H9 (cell line): ENCODE measurements around the gene SYT17. TPM values are rescaled to one million over a fixed set of nuclear protein-coding genes. Genes with fewer than 3 reads are reported as not detected.

Experiments used
- DNase-seq: peaks from one replicate; pipeline ENCODE4 v3.0.0-alpha.2; 2017
- H2AFZ ChIP-seq: one replicate; pipeline ENCODE4 v1.6.1; 2013; ENCODE audit warnings: mild to moderate bottlenecking, low read length, control low read depth, moderate library complexity
- H2AK5ac ChIP-seq: 2 replicates; pipeline ENCODE4 v1.6.1; 2013; ENCODE audit warnings: low read length, control low read depth, mixed read lengths; ENCODE audit not compliant: insufficient read length
- H2BK120ac ChIP-seq: one replicate; pipeline ENCODE4 v1.6.1; 2013; ENCODE audit warnings: low read depth, mild to moderate bottlenecking, low read length, control low read depth, inconsistent platforms; ENCODE audit not compliant: poor library complexity, severe bottlenecking
- H2BK12ac ChIP-seq: 2 replicates; pipeline ENCODE4 v1.6.1; 2013; ENCODE audit warnings: low read length, control low read depth, mixed read lengths, low read depth; ENCODE audit not compliant: insufficient read length
- H2BK15ac ChIP-seq: 2 replicates; pipeline ENCODE4 v1.6.1; 2013; ENCODE audit warnings: low read depth, low read length, control low read depth
- H2BK20ac ChIP-seq: one replicate; pipeline ENCODE4 v1.6.1; 2013; ENCODE audit warnings: low read depth, mild to moderate bottlenecking, low read length, control low read depth, inconsistent platforms; ENCODE audit not compliant: poor library complexity, severe bottlenecking
- H2BK5ac ChIP-seq: 2 replicates; pipeline ENCODE4 v1.6.1; 2013; ENCODE audit warnings: low read length, control low read depth, mixed read lengths; ENCODE audit not compliant: insufficient read length
- H3K14ac ChIP-seq: 2 replicates; pipeline ENCODE4 v1.6.1; 2013; ENCODE audit warnings: low read length, control low read depth; ENCODE audit not compliant: insufficient read depth
- H3K18ac ChIP-seq: 2 replicates; pipeline ENCODE4 v1.6.1; 2013; ENCODE audit warnings: low read depth, mild to moderate bottlenecking, mixed read lengths, low read length, control low read depth; ENCODE audit not compliant: insufficient read length
- H3K23ac ChIP-seq: 2 replicates; pipeline ENCODE4 v1.6.1; 2013; ENCODE audit warnings: low read length, control low read depth, mixed read lengths, low read depth; ENCODE audit not compliant: insufficient read length
- H3K23me2 ChIP-seq: 2 replicates; pipeline ENCODE4 v1.6.1; 2013; ENCODE audit warnings: low read depth, mild to moderate bottlenecking, mixed read lengths, low read length, control low read depth; ENCODE audit not compliant: insufficient read length, poor library complexity, severe bottlenecking
- H3K27ac ChIP-seq: 2 replicates; pipeline ENCODE4 v1.5.1; 2013; ENCODE audit warnings: low read length, control low read depth, mixed read lengths, low read depth; ENCODE audit not compliant: insufficient read length
- H3K27me3 ChIP-seq: 2 replicates; pipeline ENCODE4 v1.6.1; 2013; ENCODE audit warnings: low read length, control low read depth, inconsistent platforms; ENCODE audit not compliant: insufficient read depth
- H3K4ac ChIP-seq: 2 replicates; pipeline ENCODE4 v1.6.1; 2013; ENCODE audit warnings: low read depth, mild to moderate bottlenecking, control low read depth, inconsistent platforms, low read length, moderate library complexity
- H3K4me1 ChIP-seq: 2 replicates; pipeline ENCODE4 v1.6.1; 2013; ENCODE audit warnings: low read length, control low read depth, inconsistent platforms; ENCODE audit not compliant: insufficient read depth
- H3K4me2 ChIP-seq: 2 replicates; pipeline ENCODE4 v1.6.1; 2013; ENCODE audit warnings: low read length, control low read depth, mixed read lengths; ENCODE audit not compliant: insufficient read length, insufficient read depth
- H3K56ac ChIP-seq: 2 replicates; pipeline ENCODE4 v1.6.1; 2013; ENCODE audit warnings: low read depth, mild to moderate bottlenecking, mixed read lengths, low read length, control low read depth; ENCODE audit not compliant: insufficient read length
- H3K79me1 ChIP-seq: 2 replicates; pipeline ENCODE4 v1.6.1; 2013; ENCODE audit warnings: low read depth, mild to moderate bottlenecking, moderate library complexity, low read length, control low read depth, inconsistent platforms; ENCODE audit not compliant: insufficient read depth, poor library complexity, severe bottlenecking
- H3K79me2 ChIP-seq: 2 replicates; pipeline ENCODE4 v1.6.1; 2013; ENCODE audit warnings: low read length, control low read depth, inconsistent platforms; ENCODE audit not compliant: insufficient read depth
- H3K9ac ChIP-seq: 2 replicates; pipeline ENCODE4 v1.6.1; 2013; ENCODE audit warnings: low read length, control low read depth, mixed read lengths; ENCODE audit not compliant: insufficient read length; ENCODE audit errors: extremely low read depth
- H3K9me3 ChIP-seq: one replicate; pipeline ENCODE4 v1.6.1; 2013; ENCODE audit warnings: low read depth, low read length, inconsistent platforms; ENCODE audit not compliant: control insufficient read depth
- H3T11ph ChIP-seq: one replicate; pipeline ENCODE4 v1.6.1; 2013; ENCODE audit warnings: mild to moderate bottlenecking, low read length, control low read depth, inconsistent platforms
- H4K20me1 ChIP-seq: one replicate; pipeline ENCODE4 v1.6.1; 2013; ENCODE audit not compliant: control insufficient read depth, insufficient read length, insufficient read depth
- H4K5ac ChIP-seq: 2 replicates; pipeline ENCODE4 v1.6.1; 2013; ENCODE audit warnings: low read depth, mild to moderate bottlenecking, mixed read lengths, low read length, control low read depth; ENCODE audit not compliant: insufficient read length
- H4K8ac ChIP-seq: replicated peaks from 2 replicates; pipeline ENCODE4 v1.6.1; 2013; ENCODE audit warnings: low read length, control low read depth, mixed read lengths, low read depth; ENCODE audit not compliant: insufficient read length
- H4K91ac ChIP-seq: 2 replicates; pipeline ENCODE4 v1.6.1; 2013; ENCODE audit warnings: low read depth, mild to moderate bottlenecking, moderate library complexity, mixed read lengths, low read length, control low read depth; ENCODE audit not compliant: insufficient read length
- H3K27ac Mint-ChIP-seq, 3 experiments: 2 replicates in 2 of 3; 3 replicates in 1 of 3; pipeline ENCODE4 v1.8.0; 2020 to 2021; ENCODE audit warnings: mixed read lengths in 3 of 3, mild to moderate bottlenecking in 1 of 3, moderate library complexity in 1 of 3
- H3K27me3 Mint-ChIP-seq: 2 replicates; pipeline ENCODE4 v1.8.0; 2021; ENCODE audit warnings: low read depth, mild to moderate bottlenecking, moderate library complexity, mixed read lengths
- H3K36me3 Mint-ChIP-seq, 3 experiments: 2 replicates in 2 of 3; 3 replicates in 1 of 3; pipeline ENCODE4 v1.8.0; 2020 to 2021; ENCODE audit warnings: low read depth in 3 of 3, mixed read lengths in 3 of 3; ENCODE audit not compliant: insufficient read depth in 1 of 3
- H3K4me1 Mint-ChIP-seq, 2 experiments: 2 replicates each; pipeline ENCODE4 v1.8.0; 2020; ENCODE audit warnings: mixed read lengths in 2 of 2
- H3K4me3 Mint-ChIP-seq, 2 experiments: 2 replicates in 1 of 2; 3 replicates in 1 of 2; pipeline ENCODE4 v1.8.0; 2020 to 2021; ENCODE audit warnings: mild to moderate bottlenecking in 2 of 2, mixed read lengths in 2 of 2, moderate library complexity in 1 of 2
- H3K9me3 Mint-ChIP-seq, 2 experiments: 2 replicates in 1 of 2; 3 replicates in 1 of 2; pipeline ENCODE4 v1.8.0; 2020; ENCODE audit warnings: mild to moderate bottlenecking in 2 of 2, mixed read lengths in 2 of 2, moderate library complexity in 1 of 2
- CTCF ChIP-seq: fragments of 200-600 bp; sonication (generic); conservative IDR thresholded peaks from 3 replicates; pipeline ENCODE4 v1.8.0; 2021; ENCODE audit warnings: antibody characterized with exemption, mild to moderate bottlenecking
- WGBS: extraction: QIAGEN DNeasy Blood & Tissue Kit; methylation state at CpG from one replicate; pipeline ENCODE4 v1.1.7; 2013; ENCODE audit warnings: missing lambda C conversion rate, low lambda C conversion rate, mixed read lengths; ENCODE audit not compliant: insufficient read length; ENCODE audit errors: extremely low coverage; 5-methylcytosine and 5-hydroxymethylcytosine counted together
- total RNA-seq: library from RNA; stranded (reverse); gene quantifications from 2 replicates; pipeline ENCODE4 v1.2.1, GENCODE V29; 2021

The SYT17 gene
- total RNA-seq, 1 experiment from 2014 or later: 3.0 TPM

GRCh38 chr16:19236561-19237209 lies 68.6 kb downstream of the SYT17 start:
- H3K9me3 ChIP-seq: peaks cover 8% of the 10 kb centered on the region
- H2BK12ac ChIP-seq: no peak overlapping the region
- H4K8ac ChIP-seq: no peak overlapping the region
- no peaks in the 10 kb centered on the region for H3K79me1 ChIP-seq
- no peaks in the 10 kb centered on the region for H3K23me2 ChIP-seq
- H4K20me1 ChIP-seq: no peaks in the 10 kb centered on the region
- Mint-ChIP-seq H3K27me3 (peaks cover 2% of the 10 kb centered on the region; the same call in 1 of the 2 replicates), H3K4me1 (peaks cover 6% of the 10 kb centered on the region in 2 experiments), H3K4me3 (no peak overlapping the region), H3K27ac (no peak overlapping the region), H3K9me3 (peaks cover 17 to 19% of the 10 kb centered on the region in 2 experiments), H3K36me3 (peaks cover 4 to 22% (median 11%) of the 10 kb centered on the region in 3 experiments; a peak in 5 of 7 replicates)
- H3K4ac ChIP-seq: no peak overlapping the region
- H2BK20ac ChIP-seq: no peak overlapping the region
- no peak for DNase-seq
- H2BK15ac ChIP-seq: no peak overlapping the region
- H4K5ac ChIP-seq: no peak overlapping the region
- H2BK5ac ChIP-seq: no peak overlapping the region
- no peak overlapping the region for H3K23ac ChIP-seq
- H3K27me3 ChIP-seq: no peaks in the 10 kb centered on the region
- H3K4me2 ChIP-seq: no peak overlapping the region
- no CpG with 5 or more reads among the region's 4 CpGs for WGBS
- no peak overlapping the region for H2AK5ac ChIP-seq
- no peaks in the 10 kb centered on the region for H3K79me2 ChIP-seq
- no peak for TF ChIP-seq CTCF
- H3T11ph ChIP-seq: no peak overlapping the region
- no peak overlapping the region for H2BK120ac ChIP-seq
- H3K27ac ChIP-seq: no peak overlapping the region
- H3K56ac ChIP-seq: no peak overlapping the region
- H3K4me1 ChIP-seq: peaks cover 5% of the 10 kb centered on the region; the same call in 1 of the 2 replicates
- no peak overlapping the region for H3K9ac ChIP-seq
- H2AFZ ChIP-seq: no peak overlapping the region
- no peak overlapping the region for H3K18ac ChIP-seq
- H3K14ac ChIP-seq: no peak overlapping the region
- H4K91ac ChIP-seq: no peak overlapping the region
